Fibroblast of villous mesenchyme (primary cell): Measurements from ENCODE around the gene PRSS58. TPM values are rescaled to one million over a fixed set of nuclear protein-coding genes. Genes with fewer than 3 reads are reported as not detected.

ENCODE experiments used
- DNase-seq: peaks from one replicate; pipeline ENCODE4 v3.0.0-alpha.2; 2010; ENCODE audit warnings: low read depth
- H3K4me3 ChIP-seq: 2 replicates; pipeline ENCODE4 v1.5.1; 2011; ENCODE audit warnings: low read depth, mild to moderate bottlenecking, low read length
- total RNA-seq: library from RNA; depleted of rRNA; stranded (reverse); fragments of >200 nt; gene quantifications from 2 replicates; pipeline ENCODE4 v1.2.3, GENCODE V29; 2012
- TF ChIP-seq, protein P1 (sequence below): IDR thresholded peaks from 2 replicates; pipeline ENCODE4 v1.5.1; 2012; ENCODE audit warnings: low read depth, mild to moderate bottlenecking, low read length; ENCODE audit not compliant: insufficient read depth

Gene PRSS58
- total RNA-seq, result not detected in 2 replicates

DNA sequence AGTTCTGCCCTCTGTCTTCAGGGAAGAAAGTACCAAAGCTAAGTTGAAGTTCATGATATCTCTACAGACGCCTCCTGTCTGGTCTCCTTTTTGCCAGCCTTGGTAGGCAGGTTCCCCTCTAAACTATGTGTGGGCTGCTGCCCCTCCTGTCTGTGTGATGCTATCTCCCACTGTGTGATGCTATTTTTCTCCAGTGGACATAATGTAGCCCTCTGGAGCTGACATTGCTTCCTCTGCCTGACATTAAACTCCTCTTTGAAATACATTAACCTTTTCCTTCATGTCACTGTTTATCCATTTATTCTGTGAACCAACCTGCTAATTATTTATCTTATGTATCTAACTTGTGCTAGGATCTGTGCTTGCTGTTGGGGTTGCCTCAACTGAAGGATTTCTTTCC lies at the start of gene PRSS58:
PRSS58 (minus strand) TSS at position 101 of the 400 bp plus-strand sequence. CDS start 351 bp downstream, outside the sequence.
- TF ChIP-seq, protein P1, sequence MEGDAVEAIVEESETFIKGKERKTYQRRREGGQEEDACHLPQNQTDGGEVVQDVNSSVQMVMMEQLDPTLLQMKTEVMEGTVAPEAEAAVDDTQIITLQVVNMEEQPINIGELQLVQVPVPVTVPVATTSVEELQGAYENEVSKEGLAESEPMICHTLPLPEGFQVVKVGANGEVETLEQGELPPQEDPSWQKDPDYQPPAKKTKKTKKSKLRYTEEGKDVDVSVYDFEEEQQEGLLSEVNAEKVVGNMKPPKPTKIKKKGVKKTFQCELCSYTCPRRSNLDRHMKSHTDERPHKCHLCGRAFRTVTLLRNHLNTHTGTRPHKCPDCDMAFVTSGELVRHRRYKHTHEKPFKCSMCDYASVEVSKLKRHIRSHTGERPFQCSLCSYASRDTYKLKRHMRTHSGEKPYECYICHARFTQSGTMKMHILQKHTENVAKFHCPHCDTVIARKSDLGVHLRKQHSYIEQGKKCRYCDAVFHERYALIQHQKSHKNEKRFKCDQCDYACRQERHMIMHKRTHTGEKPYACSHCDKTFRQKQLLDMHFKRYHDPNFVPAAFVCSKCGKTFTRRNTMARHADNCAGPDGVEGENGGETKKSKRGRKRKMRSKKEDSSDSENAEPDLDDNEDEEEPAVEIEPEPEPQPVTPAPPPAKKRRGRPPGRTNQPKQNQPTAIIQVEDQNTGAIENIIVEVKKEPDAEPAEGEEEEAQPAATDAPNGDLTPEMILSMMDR, result no peak
- H3K4me3 ChIP-seq, result no peak within 1 kb of the TSS
- DNase-seq, result no peak

DNA sequence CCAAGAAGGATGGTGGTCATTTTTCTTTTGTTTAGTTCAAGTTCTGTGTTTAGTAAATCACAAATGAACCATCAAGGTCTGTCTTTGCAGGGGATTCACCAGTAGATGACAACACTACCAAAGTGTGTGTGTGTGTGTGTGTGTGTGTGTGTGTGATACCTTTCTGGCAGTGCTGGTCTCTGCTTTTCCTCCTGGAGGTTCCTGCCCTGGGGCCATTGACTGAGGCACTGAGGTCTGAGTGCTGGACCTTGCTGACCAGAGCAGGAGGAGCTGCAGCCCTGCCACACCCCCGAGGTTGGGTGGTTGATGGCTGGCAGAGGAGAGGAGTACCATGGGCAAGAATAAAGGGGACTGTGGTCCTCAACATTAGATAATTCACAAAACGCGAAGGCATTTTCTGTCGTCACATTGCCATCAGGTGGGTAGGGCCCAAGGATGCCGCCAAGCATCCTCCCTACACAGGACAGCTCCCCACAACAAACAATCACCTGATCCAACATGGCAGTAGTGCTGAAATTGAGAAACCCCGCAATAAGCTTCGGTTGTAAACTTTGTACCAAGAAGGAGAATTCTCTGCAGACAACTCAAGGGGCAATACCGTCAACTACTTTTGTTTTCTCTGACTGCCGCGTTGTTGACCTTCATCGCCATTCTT lies 49.5 kb upstream of the PRSS58 start:
- no peak overlapping the region for H3K4me3 ChIP-seq
- DNase-seq, result no peak
- TF ChIP-seq, protein P1, result no peak

DNA sequence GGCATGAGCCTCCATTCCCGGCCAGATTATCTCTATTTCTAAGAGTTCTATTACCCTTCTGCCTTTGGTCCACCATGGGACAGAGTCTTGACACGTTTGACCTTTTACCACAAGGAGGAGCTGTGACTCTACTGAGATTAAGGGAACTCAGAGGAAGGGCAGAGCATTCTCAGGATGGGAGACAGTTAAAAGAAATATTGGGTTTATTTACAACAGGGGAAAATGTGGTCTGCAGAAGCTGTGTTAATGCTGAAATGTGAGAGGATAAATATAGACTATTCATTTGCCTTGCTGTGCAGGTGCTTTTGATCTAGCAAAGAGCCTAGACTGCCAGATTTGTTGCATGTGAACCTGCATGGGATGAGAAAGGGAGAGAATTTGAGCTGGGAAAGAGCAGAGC lies 45.8 kb upstream of the PRSS58 start:
- H3K4me3 ChIP-seq, result no peak overlapping the region
- DNase-seq, result no peak
- TF ChIP-seq, protein P1, result peak; percentile 16

DNA sequence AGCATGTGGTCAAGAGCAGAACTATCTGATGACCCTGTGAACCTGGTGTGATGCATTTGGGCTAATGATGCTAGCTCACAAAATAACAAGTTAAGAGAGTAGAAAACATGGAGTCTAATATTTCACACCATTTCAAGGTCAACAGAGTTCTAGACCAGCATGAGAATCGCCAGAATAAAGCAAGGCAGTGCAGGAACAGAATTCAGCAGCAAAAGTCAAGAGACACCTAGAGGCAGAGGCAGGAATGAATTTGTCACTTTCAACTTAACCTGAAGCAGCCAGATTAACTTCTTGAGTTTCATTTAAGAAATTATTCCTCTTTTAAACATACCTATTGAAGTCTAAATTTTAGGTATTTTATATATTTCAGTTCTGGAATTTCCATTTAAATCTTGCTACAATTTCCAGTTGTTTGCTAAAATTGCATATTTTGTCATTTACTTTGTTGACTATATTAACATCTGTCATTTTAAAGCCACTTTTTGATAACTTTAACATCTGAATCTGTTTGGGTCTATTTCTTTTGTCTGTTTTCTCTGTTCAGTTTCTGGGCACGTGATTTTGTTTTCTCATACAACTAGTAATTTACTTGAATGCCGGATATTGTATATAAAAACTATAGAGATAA lies 44.2 kb upstream of the PRSS58 start:
- no peak for DNase-seq
- TF ChIP-seq, protein P1, result peak; percentile 39
- H3K4me3 ChIP-seq, result no peak overlapping the region

- H3K4me3 ChIP-seq, result no peak overlapping the region
- no peak for DNase-seq
- TF ChIP-seq, protein P1, result no peak
These were observed 43.4 kb upstream of the PRSS58 start for GRCh38 chr7:142301299-142301698.

DNA sequence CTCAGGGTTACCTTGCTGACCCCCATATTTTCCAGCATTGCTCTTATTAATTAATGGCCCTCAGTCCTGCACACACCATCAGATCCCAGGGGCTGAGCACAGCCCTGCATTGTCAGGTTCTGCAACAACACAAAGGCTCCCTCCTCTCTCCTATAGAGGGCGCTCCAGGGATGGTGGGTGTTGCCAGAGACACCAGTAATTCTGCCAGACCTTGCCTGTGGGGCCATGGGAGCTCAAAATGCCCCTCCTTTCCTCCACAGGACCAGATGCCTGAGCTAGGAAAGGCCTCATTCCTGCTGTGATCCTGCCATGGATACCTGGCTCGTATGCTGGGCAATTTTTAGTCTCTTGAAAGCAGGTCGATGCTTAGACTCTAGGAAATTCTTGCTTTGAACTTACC lies 42.8 kb upstream of the PRSS58 start:
- no peak for DNase-seq
- H3K4me3 ChIP-seq, result no peak overlapping the region
- TF ChIP-seq, protein P1, result no peak
